ENCODE results near the gene TUBGCP2.

GRCh38 chr10:133326745-133327650 lies 18.3 kb upstream of the TUBGCP2 start:
- no peak for TF ChIP-seq CTCF (IDR thresholded peaks at IDR 0.05; ENCODE audit: borderline replicate concordance, extremely low read depth, low read length, poor library complexity, severe bottlenecking)
- no peak for TF ChIP-seq EZH2 (IDR thresholded peaks at IDR 0.05; ENCODE audit: borderline replicate concordance, low read depth, low read length, severe bottlenecking)
